IMR-90 (cell line): ENCODE measurements around the gene MAZ. TPM values are rescaled to one million over a fixed set of nuclear protein-coding genes. Genes with fewer than 3 reads are reported as not detected.

ENCODE experiments used
- ATAC-seq: fragments of 200-7000 bp; cut with Tn5 transposase; 2 replicates; pipeline ENCODE4 v1.9.1; 2020; ENCODE audit warnings: low read depth, mild to moderate bottlenecking, moderate library complexity
- BruUV-seq: library from RNA; stranded (reverse); fragments of 400-500 nt; replicated peaks from 2 replicates; lab custom pipeline; 2021; lab: Mats Ljungman, UMichigan
- CTCF ChIA-PET: fragments of 300-600 bp; formaldehyde crosslinking; extraction: SDS; loops from one replicate; lab custom pipeline; 2021; ENCODE audit warnings: antibody characterized with exemption; lab: Yijun Ruan, JAX
- POLR2A ChIA-PET: fragments of 300-600 bp; sonication (Branson Sonifier 250); formaldehyde crosslinking; loops from one replicate; lab custom pipeline; 2022; ENCODE audit warnings: antibody characterized with exemption; ENCODE audit not compliant: unreplicated experiment; lab: Charles Lee
- DNase-seq: peaks from one replicate; pipeline ENCODE4 v3.0.0; 2013
- H2AFZ ChIP-seq: replicated peaks from 2 replicates; pipeline ENCODE3; 2013; ENCODE audit warnings: low read length, mild to moderate bottlenecking; ENCODE audit not compliant: poor library complexity
- H2AK5ac ChIP-seq: 2 replicates; pipeline ENCODE4 v1.6.1; 2013; ENCODE audit warnings: low read depth, low read length, inconsistent platforms
- H2AK9ac ChIP-seq: replicated peaks from 2 replicates; pipeline ENCODE3; 2013; ENCODE audit warnings: mild to moderate bottlenecking, low read depth, low read length, moderate library complexity; ENCODE audit not compliant: poor library complexity
- H2BK120ac ChIP-seq: 2 replicates; pipeline ENCODE4 v1.6.1; 2013; ENCODE audit warnings: low read depth, low read length, inconsistent platforms
- H2BK15ac ChIP-seq: 3 replicates; pipeline ENCODE4 v1.6.1; 2013; ENCODE audit warnings: low read depth, low read length, inconsistent platforms
- H2BK20ac ChIP-seq: 2 replicates; pipeline ENCODE4 v1.6.1; 2013; ENCODE audit warnings: low read depth, mild to moderate bottlenecking, inconsistent platforms, low read length, moderate library complexity
- H2BK5ac ChIP-seq: 2 replicates; pipeline ENCODE4 v1.6.1; 2013; ENCODE audit warnings: mild to moderate bottlenecking, low read depth, low read length, inconsistent platforms; ENCODE audit not compliant: poor library complexity, severe bottlenecking
- H3K14ac ChIP-seq: replicated peaks from 2 replicates; pipeline ENCODE4 v1.6.1; 2013; ENCODE audit warnings: low read depth, low read length, inconsistent platforms
- H3K18ac ChIP-seq: 2 replicates; pipeline ENCODE4 v1.6.1; 2013; ENCODE audit warnings: low read depth, low read length, control low read depth
- H3K23ac ChIP-seq: 2 replicates; pipeline ENCODE4 v1.6.1; 2013; ENCODE audit warnings: low read depth, low read length, inconsistent platforms
- H3K27ac ChIP-seq: 2 replicates; pipeline ENCODE4 v1.5.1; 2013; ENCODE audit warnings: mild to moderate bottlenecking, control low read depth, low read length; ENCODE audit not compliant: insufficient read depth
- H3K27me3 ChIP-seq: 2 replicates; pipeline ENCODE4 v1.6.1; 2013; ENCODE audit warnings: low read length; ENCODE audit not compliant: control insufficient read depth, insufficient read depth
- H3K36me3 ChIP-seq: 2 replicates; pipeline ENCODE4 v1.6.1; 2013; ENCODE audit warnings: low read length, mixed read lengths; ENCODE audit not compliant: control insufficient read depth, insufficient read depth
- H3K4ac ChIP-seq: 2 replicates; pipeline ENCODE4 v1.6.1; 2013; ENCODE audit warnings: low read depth, low read length, inconsistent platforms
- H3K4me1 ChIP-seq: 2 replicates; pipeline ENCODE4 v1.6.1; 2013; ENCODE audit warnings: low read length, mixed read lengths; ENCODE audit not compliant: control insufficient read depth, insufficient read depth
- H3K4me2 ChIP-seq: 2 replicates; pipeline ENCODE4 v1.6.1; 2013; ENCODE audit warnings: low read depth, mild to moderate bottlenecking, control low read depth, low read length, moderate library complexity
- H3K4me3 ChIP-seq: 2 replicates; pipeline ENCODE4 v1.5.1; 2013; ENCODE audit warnings: low read depth, mild to moderate bottlenecking, control low read depth, low read length, moderate library complexity; ENCODE audit not compliant: insufficient read depth
- H3K56ac ChIP-seq: 2 replicates; pipeline ENCODE4 v1.6.1; 2013; ENCODE audit warnings: low read length, inconsistent platforms; ENCODE audit not compliant: insufficient read depth; ENCODE audit errors: extremely low read depth
- H3K79me1 ChIP-seq, 2 experiments: 2 replicates each; pipeline ENCODE4 v1.6.1; 2013; ENCODE audit warnings: low read length in 2 of 2, inconsistent platforms in 1 of 2, low read depth in 1 of 2
- H3K9ac ChIP-seq: 2 replicates; pipeline ENCODE4 v1.6.1; 2013; ENCODE audit warnings: low read depth, low read length, control low read depth
- H3K9me1 ChIP-seq: 2 replicates; pipeline ENCODE4 v1.6.1; 2013; ENCODE audit warnings: low read length, inconsistent platforms; ENCODE audit not compliant: insufficient read depth
- H3K9me3 ChIP-seq: 2 replicates; pipeline ENCODE4 v1.6.1; 2013; ENCODE audit warnings: low read length; ENCODE audit not compliant: control insufficient read depth, insufficient read depth
- H4K20me1 ChIP-seq: 2 replicates; pipeline ENCODE4 v1.6.1; 2013; ENCODE audit warnings: low read length, inconsistent platforms; ENCODE audit not compliant: insufficient read depth
- H4K5ac ChIP-seq: 2 replicates; pipeline ENCODE4 v1.6.1; 2013; ENCODE audit warnings: mild to moderate bottlenecking, low read depth, low read length, control low read depth
- H4K8ac ChIP-seq, 2 experiments: 2 replicates each; pipeline ENCODE4 v1.6.1; 2013; ENCODE audit warnings: low read depth in 2 of 2, low read length in 2 of 2, control low read depth in 1 of 2, inconsistent platforms in 1 of 2
- H4K91ac ChIP-seq: 2 replicates; pipeline ENCODE4 v1.6.1; 2013; ENCODE audit warnings: low read depth, low read length, inconsistent platforms; ENCODE audit not compliant: insufficient read depth
- BHLHE40 ChIP-seq: fragments of 150-350 bp; IDR thresholded peaks from 2 replicates; pipeline ENCODE4 v1.6.1; 2016; ENCODE audit warnings: mild to moderate bottlenecking, low read depth, low read length
- CEBPB ChIP-seq: IDR thresholded peaks from 2 replicates; pipeline ENCODE4 v1.6.1; 2012; ENCODE audit warnings: low read depth, low read length, improper control_type of control experiment
- CHD1 ChIP-seq: IDR thresholded peaks from 2 replicates; pipeline ENCODE4 v1.6.1; 2012; ENCODE audit warnings: low read depth, low read length, improper control_type of control experiment
- FOS ChIP-seq: fragments of 150-350 bp; IDR thresholded peaks from 2 replicates; pipeline ENCODE4 v1.6.1; 2016; ENCODE audit warnings: low read depth, low read length
- MAFK ChIP-seq: IDR thresholded peaks from 2 replicates; pipeline ENCODE4 v1.6.1; 2012; ENCODE audit warnings: low read depth, low read length, improper control_type of control experiment
- MAZ ChIP-seq: IDR thresholded peaks from 2 replicates; pipeline ENCODE4 v1.6.1; 2012; ENCODE audit warnings: low read depth, mild to moderate bottlenecking, low read length, improper control_type of control experiment, moderate library complexity, borderline replicate concordance
- MXI1 ChIP-seq: IDR thresholded peaks from 2 replicates; pipeline ENCODE4 v1.6.1; 2012; ENCODE audit warnings: low read depth, mild to moderate bottlenecking, low read length, moderate library complexity, borderline replicate concordance
- NFE2L2 ChIP-seq: fragments of 150-350 bp; IDR thresholded peaks from 2 replicates; pipeline ENCODE4 v1.6.1; 2016; ENCODE audit warnings: low read depth, mild to moderate bottlenecking, low read length
- POLR2A ChIP-seq: IDR thresholded peaks from 2 replicates; pipeline ENCODE4 v1.6.1; 2012; ENCODE audit warnings: mild to moderate bottlenecking, low read depth, low read length
- RAD21 ChIP-seq: IDR thresholded peaks from 2 replicates; pipeline ENCODE4 v1.6.1; 2012; ENCODE audit warnings: low read length, improper control_type of control experiment
- RCOR1 ChIP-seq: IDR thresholded peaks from 2 replicates; pipeline ENCODE4 v1.6.1; 2012; ENCODE audit warnings: mild to moderate bottlenecking, low read length, improper control_type of control experiment; ENCODE audit not compliant: insufficient replicate concordance
- RFX5 ChIP-seq: IDR thresholded peaks from 2 replicates; pipeline ENCODE4 v1.8.0; 2012; ENCODE audit warnings: low read depth, mild to moderate bottlenecking, low read length, moderate library complexity
- SMC3 ChIP-seq: fragments of 150-350 bp; IDR thresholded peaks from 2 replicates; pipeline ENCODE4 v1.6.1; 2016; ENCODE audit warnings: low read depth, mild to moderate bottlenecking, antibody characterized with exemption, low read length, moderate library complexity
- USF2 ChIP-seq: fragments of 150-350 bp; IDR thresholded peaks from 2 replicates; pipeline ENCODE4 v1.6.1; 2017; ENCODE audit warnings: mild to moderate bottlenecking, antibody characterized with exemption, low read length, low read depth
- WGBS, 2 experiments: methylation state at CpG; one replicate each; pipeline versions ENCODE4 v1.1.5 to v1.1.7; 2013; ENCODE audit warnings: missing lambda C conversion rate in 2 of 2; ENCODE audit not compliant: insufficient read length in 1 of 2; ENCODE audit errors: extremely low coverage in 2 of 2; 5-methylcytosine and 5-hydroxymethylcytosine counted together
- dilution Hi-C: fragments of 300-500 bp; cut with HindIII; formaldehyde crosslinking; loops from one replicate; pipeline ENCODE4 v1.14.3; 2018; ENCODE audit warnings: low sequenced_read_pairs; ENCODE audit not compliant: unreplicated experiment
- in situ Hi-C: fragments of 300-500 bp; cut with MboI; formaldehyde crosslinking; loops from 3 replicates; pipeline ENCODE4 v1.14.3; 2019; ENCODE audit warnings: low sequenced_read_pairs, inconsistent platforms, mixed read lengths
- intact Hi-C: fragments of 100-400 bp; cut with micrococcal nuclease; formaldehyde crosslinking; loops from 2 replicates; pipeline ENCODE4 v1.10.0; 2022
- polyA plus RNA-seq, 3 experiments: library from polyadenylated mRNA; depleted of rRNA; stranded (reverse); fragments of >200 nt; gene quantifications; 2 replicates each; pipeline ENCODE4 v1.2.3, GENCODE V29; 2012; ENCODE audit warnings: low replicate concordance in 1 of 3
- total RNA-seq: library from RNA; depleted of rRNA; stranded (reverse); fragments of >200 nt; gene quantifications from 2 replicates; pipeline ENCODE4 v1.2.3, GENCODE V29; 2012
- TF ChIP-seq, protein P1 (sequence below): conservative IDR thresholded peaks from 2 replicates; pipeline ENCODE4 v1.5.1; 2012; ENCODE audit warnings: mild to moderate bottlenecking, low read depth, low read length, improper control_type of control experiment
- TF ChIP-seq, protein P2 (sequence below): fragments of 150-350 bp; IDR thresholded peaks from 2 replicates; pipeline ENCODE4 v1.6.1; 2016; ENCODE audit warnings: low read depth, mild to moderate bottlenecking, low read length, moderate library complexity, borderline replicate concordance

The MAZ gene
- total and polyA plus RNA-seq, 2 of the 4 experiments (the other 2 are of a cell fraction): 113 to 138 TPM

- no peaks in the 10 kb centered on the region for H3K27me3 ChIP-seq
- H3K9me1 ChIP-seq: no peaks in the 10 kb centered on the region
- dilution Hi-C loops: no loop called here
- POLR2A ChIA-PET: no interaction called here
- TF ChIP-seq RFX5 (no peak), POLR2A (no peak), MAZ (no peak), RCOR1 (no peak), MXI1 (no peak), RAD21 (no peak), CHD1 (no peak), CEBPB (no peak), USF2 (no peak), FOS (no peak), SMC3 (no peak), NFE2L2 (no peak), MAFK (no peak), BHLHE40 (no peak)
- TF ChIP-seq, protein P1, sequence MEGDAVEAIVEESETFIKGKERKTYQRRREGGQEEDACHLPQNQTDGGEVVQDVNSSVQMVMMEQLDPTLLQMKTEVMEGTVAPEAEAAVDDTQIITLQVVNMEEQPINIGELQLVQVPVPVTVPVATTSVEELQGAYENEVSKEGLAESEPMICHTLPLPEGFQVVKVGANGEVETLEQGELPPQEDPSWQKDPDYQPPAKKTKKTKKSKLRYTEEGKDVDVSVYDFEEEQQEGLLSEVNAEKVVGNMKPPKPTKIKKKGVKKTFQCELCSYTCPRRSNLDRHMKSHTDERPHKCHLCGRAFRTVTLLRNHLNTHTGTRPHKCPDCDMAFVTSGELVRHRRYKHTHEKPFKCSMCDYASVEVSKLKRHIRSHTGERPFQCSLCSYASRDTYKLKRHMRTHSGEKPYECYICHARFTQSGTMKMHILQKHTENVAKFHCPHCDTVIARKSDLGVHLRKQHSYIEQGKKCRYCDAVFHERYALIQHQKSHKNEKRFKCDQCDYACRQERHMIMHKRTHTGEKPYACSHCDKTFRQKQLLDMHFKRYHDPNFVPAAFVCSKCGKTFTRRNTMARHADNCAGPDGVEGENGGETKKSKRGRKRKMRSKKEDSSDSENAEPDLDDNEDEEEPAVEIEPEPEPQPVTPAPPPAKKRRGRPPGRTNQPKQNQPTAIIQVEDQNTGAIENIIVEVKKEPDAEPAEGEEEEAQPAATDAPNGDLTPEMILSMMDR: no peak
- TF ChIP-seq, protein P2, sequence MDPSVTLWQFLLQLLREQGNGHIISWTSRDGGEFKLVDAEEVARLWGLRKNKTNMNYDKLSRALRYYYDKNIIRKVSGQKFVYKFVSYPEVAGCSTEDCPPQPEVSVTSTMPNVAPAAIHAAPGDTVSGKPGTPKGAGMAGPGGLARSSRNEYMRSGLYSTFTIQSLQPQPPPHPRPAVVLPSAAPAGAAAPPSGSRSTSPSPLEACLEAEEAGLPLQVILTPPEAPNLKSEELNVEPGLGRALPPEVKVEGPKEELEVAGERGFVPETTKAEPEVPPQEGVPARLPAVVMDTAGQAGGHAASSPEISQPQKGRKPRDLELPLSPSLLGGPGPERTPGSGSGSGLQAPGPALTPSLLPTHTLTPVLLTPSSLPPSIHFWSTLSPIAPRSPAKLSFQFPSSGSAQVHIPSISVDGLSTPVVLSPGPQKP: no peak
- no peak overlapping the region for H2AFZ ChIP-seq
- H2BK20ac ChIP-seq: no peak overlapping the region
- ATAC-seq: no peak
- H3K56ac ChIP-seq: no peak overlapping the region
- no CpG with 5 or more reads among the region's 8 CpGs for WGBS, 2 experiments
- no peak overlapping the region for H3K4ac ChIP-seq
- no peak overlapping the region for H2BK5ac ChIP-seq
- no peak overlapping the region for H4K91ac ChIP-seq
- H4K20me1 ChIP-seq: no peaks in the 10 kb centered on the region; the same call in 1 of the 2 replicates
- H3K27ac ChIP-seq: no peak overlapping the region
- BruUV-seq: no TSS peak
- no peak overlapping the region for H3K4me2 ChIP-seq
- no peak overlapping the region for H2BK120ac ChIP-seq
- no peaks in the 10 kb centered on the region; the same call in 1 of the 2 replicates for H3K4me1 ChIP-seq
- in situ Hi-C loops: no loop called here
- no peak overlapping the region for H3K14ac ChIP-seq
- no peak overlapping the region for H3K18ac ChIP-seq
- no peak overlapping the region for H4K5ac ChIP-seq
- H3K36me3 ChIP-seq: peaks cover 76% of the 10 kb centered on the region
- H4K8ac ChIP-seq: no peak overlapping the region
- no peak overlapping the region for H2AK5ac ChIP-seq
- H3K4me3 ChIP-seq: no peak overlapping the region
- H3K23ac ChIP-seq: no peak overlapping the region
- peaks cover 0 to 32% of the 10 kb centered on the region in 2 experiments; a peak in 1 of 4 replicates for H3K79me1 ChIP-seq
- intact Hi-C loops: no loop called here
- H3K9me3 ChIP-seq: no peaks in the 10 kb centered on the region
- CTCF ChIA-PET: interaction anchor here (0.6 kb wide), 1 partner anchor 19 kb away, joined by 4 read pairs; no protein-coding TSS in a partner anchor
- H3K9ac ChIP-seq: no peak overlapping the region
- no peak overlapping the region for H2AK9ac ChIP-seq
- H2BK15ac ChIP-seq: no peak overlapping the region
- no peak for DNase-seq
These were observed 37.6 kb downstream of the MAZ start for GRCh38 chr16:29843931-29844330.
